DND-41 (cell line): ENCODE measurements around the gene DVL2.

ENCODE experiments used
- CTCF ChIP-seq: IDR thresholded peaks from 2 replicates; pipeline ENCODE4 v1.5.1; 2012; ENCODE audit warnings: borderline replicate concordance, low read length, moderate library complexity, mild to moderate bottlenecking; ENCODE audit not compliant: poor library complexity, severe bottlenecking; ENCODE audit errors: extremely low read depth
- EZH2 ChIP-seq: IDR thresholded peaks from 3 replicates; pipeline ENCODE4 v1.6.1; 2012; ENCODE audit warnings: borderline replicate concordance, low read depth, mild to moderate bottlenecking, moderate library complexity, low read length, inconsistent platforms; ENCODE audit not compliant: severe bottlenecking

GRCh38 chr17:7176107-7176840 is 58.0 kb downstream of the DVL2 start:
- no peak for TF ChIP-seq CTCF
- no peak for TF ChIP-seq EZH2
